SU-DHL-6 (cell line): ENCODE data around the gene BCL2L14.

ENCODE experiments used
- CTCF ChIP-seq: fragments of 200-600 bp; sonication (generic); IDR thresholded peaks from one replicate; pipeline ENCODE4 v1.5.1; 2017; ENCODE audit warnings: antibody characterized with exemption, mild to moderate bottlenecking, low read length, moderate library complexity; ENCODE audit not compliant: insufficient read depth, poor library complexity, severe bottlenecking
- EZH2phosphoT487 ChIP-seq: fragments of 200-600 bp; sonication (generic), shearing (Covaris generic); conservative IDR thresholded peaks from 2 replicates; pipeline ENCODE4 v1.6.1; 2018; ENCODE audit warnings: mild to moderate bottlenecking, antibody characterized with exemption, low read length, moderate library complexity, mixed read lengths

- TF ChIP-seq CTCF (no peak), EZH2phosphoT487 (no peak)
Measured at GRCh38 chr12:12070674-12071656, at the start of gene BCL2L14.
